Measurements from ENCODE around the gene SLC39A3. TPM values are rescaled to one million over a fixed set of nuclear protein-coding genes. Genes with fewer than 3 reads are reported as not detected.

Gene SLC39A3
- total and polyA plus RNA-seq, 10 of the 15 experiments (the other 5 are each of a cell fraction or from before 2014, with no cell fraction given) = 0.63 to 67.1 (median 51.2) TPM

GRCh38 chr19:2759965-2760364, 20.1 kb upstream of the SLC39A3 start (continued):
- TF ChIP-seq ZBTB40 (IDR thresholded peaks at IDR 0.05; ENCODE audit: borderline replicate concordance) (peak; percentile 83; the same call in 1 of the 2 replicates), MXI1 (IDR thresholded peaks at IDR 0.05; ENCODE audit: low read depth, low read length) (no peak)

DNA sequence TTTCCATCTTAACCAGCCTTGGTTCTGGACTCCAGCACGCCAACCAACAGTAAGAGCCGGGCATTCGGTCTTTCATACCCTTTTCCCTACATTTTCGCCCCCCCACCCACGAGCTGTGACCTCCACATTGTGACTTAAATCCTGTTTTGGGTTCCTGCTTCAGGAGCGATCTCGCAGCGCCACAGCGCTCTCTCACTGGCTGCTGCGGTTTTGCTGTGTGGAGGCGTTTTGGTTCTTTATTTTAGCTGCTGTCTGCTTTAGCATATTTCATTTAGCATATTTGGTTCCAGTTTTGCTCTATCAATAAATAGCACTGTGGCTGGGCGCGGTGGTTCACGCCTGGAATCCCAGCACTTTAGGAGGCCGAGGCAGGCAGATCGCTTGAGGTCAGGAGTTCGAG, 19.5 kb upstream of the SLC39A3 start:
- CTCF ChIA-PET = interaction anchor here (0.9 to 1.5 kb wide), 2 partner anchors 10 to 111 kb away, joined by 4 to 5 read pairs; no protein-coding TSS in a partner anchor
- H3K4me2 ChIP-seq (ENCODE audit: control insufficient read depth, insufficient read depth) = no peak overlapping the region
- H3K9me3 ChIP-seq (replicated peaks; ENCODE audit: control insufficient read depth, insufficient read depth, low read length) = no peaks in the 10 kb centered on the region
- no peak overlapping the region for H3K9ac ChIP-seq (ENCODE audit: control insufficient read depth, insufficient read depth, low read length)
- in situ Hi-C loops (cut with MboI) (no loop called here), intact Hi-C loops (cut with micrococcal nuclease; ENCODE audit: unreplicated experiment) (no loop called here)
- no peaks in the 10 kb centered on the region for H3K79me2 ChIP-seq (ENCODE audit: control insufficient read depth, insufficient read depth, low read length)
- no peak for ATAC-seq
- H4K20me1 ChIP-seq (ENCODE audit: control insufficient read depth, insufficient read depth) = no peaks in the 10 kb centered on the region
- H3K36me3 ChIP-seq (ENCODE audit: control insufficient read depth in 2 of 2, insufficient read depth in 2 of 2, low read length in 1 of 2) = peaks cover 8 to 43% of the 10 kb centered on the region in 2 experiments
- no peak overlapping the region for H3K4me3 ChIP-seq
- 91% methylated on average over 17 of the region's 17 CpGs for WGBS (ENCODE audit: insufficient coverage, insufficient replicate concordance, low lambda C conversion rate, missing lambda C conversion rate)
- H2AFZ ChIP-seq (ENCODE audit: control insufficient read depth, low read depth, low read length) = no peak overlapping the region
- FAIRE-seq = no peak
- no peak overlapping the region for H3K27ac ChIP-seq (ENCODE audit: control insufficient read depth, insufficient read depth)
- no peaks in the 10 kb centered on the region for H3K27me3 ChIP-seq (replicated peaks in 1 of 2; ENCODE audit: control insufficient read depth in 2 of 2, insufficient read depth in 2 of 2, low read length in 1 of 2)
- no peak for DNase-seq (ENCODE audit: low read depth, low spot score)
- POLR2A ChIA-PET = interaction anchor here (0.6 kb wide), 2 partner anchors 25 to 179 kb away, joined by 3 read pairs; no protein-coding TSS in a partner anchor
- SMC1A ChIA-PET (ENCODE audit: uncharacterized antibody, unreplicated experiment) = no interaction called here
- RAD21 ChIA-PET (ENCODE audit: unreplicated experiment) = no interaction called here
- BruUV-seq (replicated peaks) = no TSS peak
- H3K4me1 ChIP-seq (ENCODE audit: control insufficient read depth, insufficient read depth, low read length) = no peaks in the 10 kb centered on the region
- TF ChIP-seq ASH2L (IDR thresholded peaks at IDR 0.05; ENCODE audit: borderline replicate concordance, low read depth) = no peak
- no peak for TF ChIP-seq CUX1 (IDR thresholded peaks at IDR 0.05; ENCODE audit: insufficient replicate concordance, low read depth, low read length)
- TF ChIP-seq, protein P1, sequence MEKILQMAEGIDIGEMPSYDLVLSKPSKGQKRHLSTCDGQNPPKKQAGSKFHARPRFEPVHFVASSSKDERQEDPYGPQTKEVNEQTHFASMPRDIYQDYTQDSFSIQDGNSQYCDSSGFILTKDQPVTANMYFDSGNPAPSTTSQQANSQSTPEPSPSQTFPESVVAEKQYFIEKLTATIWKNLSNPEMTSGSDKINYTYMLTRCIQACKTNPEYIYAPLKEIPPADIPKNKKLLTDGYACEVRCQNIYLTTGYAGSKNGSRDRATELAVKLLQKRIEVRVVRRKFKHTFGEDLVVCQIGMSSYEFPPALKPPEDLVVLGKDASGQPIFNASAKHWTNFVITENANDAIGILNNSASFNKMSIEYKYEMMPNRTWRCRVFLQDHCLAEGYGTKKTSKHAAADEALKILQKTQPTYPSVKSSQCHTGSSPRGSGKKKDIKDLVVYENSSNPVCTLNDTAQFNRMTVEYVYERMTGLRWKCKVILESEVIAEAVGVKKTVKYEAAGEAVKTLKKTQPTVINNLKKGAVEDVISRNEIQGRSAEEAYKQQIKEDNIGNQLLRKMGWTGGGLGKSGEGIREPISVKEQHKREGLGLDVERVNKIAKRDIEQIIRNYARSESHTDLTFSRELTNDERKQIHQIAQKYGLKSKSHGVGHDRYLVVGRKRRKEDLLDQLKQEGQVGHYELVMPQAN (conservative IDR thresholded peaks at IDR 0.05) = no peak
- TF ChIP-seq NFYB (IDR thresholded peaks at IDR 0.05; ENCODE audit: insufficient read depth, low read depth, low read length) = no peak
- TF ChIP-seq POU2F2 (IDR thresholded peaks at IDR 0.05; ENCODE audit: borderline replicate concordance, low read depth, low read length) = no peak
- no peak for TF ChIP-seq STAT1 (conservative IDR thresholded peaks at IDR 0.05)
- TF ChIP-seq NFXL1 (IDR thresholded peaks at IDR 0.05; ENCODE audit: borderline replicate concordance) = no peak
- TF ChIP-seq EED (IDR thresholded peaks at IDR 0.05; ENCODE audit: low read depth) = no peak
- no peak for TF ChIP-seq ZBED1 (IDR thresholded peaks at IDR 0.05; ENCODE audit: borderline replicate concordance)

Measured in GM12878 (cell line).